ENCODE measurements around the gene EXOC6B. TPM values are rescaled to one million over a fixed set of nuclear protein-coding genes. Genes with fewer than 3 reads are reported as not detected.

EXOC6B gene
- total RNA-seq, 1 experiment from 2014 or later = 40.1 TPM

- Histone ChIP-seq H3K23ac (ENCODE audit: insufficient read length, low read depth, low read length) (no peak overlapping the region), H3K4me1 (ENCODE audit: insufficient read depth, low read length) (no peaks in the 10 kb centered on the region; the same call in 1 of the 2 replicates), H3K79me2 (ENCODE audit: insufficient read depth, low read length) (no peaks in the 10 kb centered on the region), H2BK12ac (ENCODE audit: insufficient read length, low read depth, low read length) (no peak overlapping the region), H3K4me2 (ENCODE audit: insufficient read depth, insufficient read length, low read length) (no peak overlapping the region), H3K27ac (ENCODE audit: insufficient read length, low read depth, low read length) (no peak overlapping the region), H3K9ac (ENCODE audit: extremely low read depth, insufficient read length, low read length) (no peak overlapping the region), H3K14ac (ENCODE audit: insufficient read depth, low read length) (no peak overlapping the region), H2BK20ac (ENCODE audit: low read depth, low read length, poor library complexity, severe bottlenecking) (no peak overlapping the region), H3T11ph (ENCODE audit: low read length) (no peak overlapping the region), H2BK15ac (ENCODE audit: low read depth, low read length) (no peak overlapping the region), H3K23me2 (ENCODE audit: insufficient read length, low read depth, low read length, poor library complexity, severe bottlenecking) (no peaks in the 10 kb centered on the region), H4K91ac (ENCODE audit: insufficient read length, low read depth, low read length) (no peak overlapping the region), H3K18ac (ENCODE audit: insufficient read length, low read depth, low read length) (no peak overlapping the region), H2AFZ (ENCODE audit: low read length) (no peak overlapping the region), H4K8ac (replicated peaks; ENCODE audit: insufficient read length, low read depth, low read length) (no peak overlapping the region), H3K4ac (ENCODE audit: low read depth, low read length) (no peak overlapping the region), H3K56ac (ENCODE audit: insufficient read length, low read depth, low read length) (no peak overlapping the region), H3K79me1 (ENCODE audit: insufficient read depth, low read depth, low read length, poor library complexity, severe bottlenecking) (no peaks in the 10 kb centered on the region), H4K20me1 (ENCODE audit: control insufficient read depth, insufficient read depth, insufficient read length) (no peaks in the 10 kb centered on the region), H3K27me3 (ENCODE audit: insufficient read depth, low read length) (no peaks in the 10 kb centered on the region), H2BK120ac (ENCODE audit: low read depth, low read length, poor library complexity, severe bottlenecking) (no peak overlapping the region), H2AK5ac (ENCODE audit: insufficient read length, low read length) (no peak overlapping the region), H4K5ac (ENCODE audit: insufficient read length, low read depth, low read length) (no peak overlapping the region), H3K9me3 (ENCODE audit: control insufficient read depth, low read depth, low read length) (no peaks in the 10 kb centered on the region), H2BK5ac (ENCODE audit: insufficient read length, low read length) (no peak overlapping the region)
- H3K27ac Mint-ChIP-seq = no peak overlapping the region
- H3K27me3 Mint-ChIP-seq (ENCODE audit: low read depth) = no peaks in the 10 kb centered on the region; the same call in 1 of the 2 replicates
- no peak for TF ChIP-seq CTCF (conservative IDR thresholded peaks at IDR 0.05)
- no peaks in the 10 kb centered on the region for H3K36me3 Mint-ChIP-seq (ENCODE audit: insufficient read depth in 1 of 3, low read depth in 3 of 3)
- no CpG with 5 or more reads among the region's 1 CpG for WGBS (ENCODE audit: extremely low coverage, insufficient read length, low lambda C conversion rate)
- no peak for DNase-seq
- H3K9me3 Mint-ChIP-seq = no peaks in the 10 kb centered on the region
- H3K4me1 Mint-ChIP-seq = peaks cover 5% of the 10 kb centered on the region in 2 experiments
- H3K4me3 Mint-ChIP-seq = no peak overlapping the region
Observed at GRCh38 chr2:72834596-72834995, 8.8 kb upstream of the EXOC6B start.
